ENCODE data around the gene CAPN5. TPM values are rescaled to one million over a fixed set of nuclear protein-coding genes. Genes with fewer than 3 reads are reported as not detected.

Gene CAPN5
- total RNA-seq, 1 donor from 2014 or later, result 7.3 TPM

GRCh38 chr11:77153276-77154185, 86.8 kb downstream of the CAPN5 start:
- no peak overlapping the region for H3K4me3 ChIP-seq (ENCODE audit: low read depth, low read length)
- TF ChIP-seq, protein P1, sequence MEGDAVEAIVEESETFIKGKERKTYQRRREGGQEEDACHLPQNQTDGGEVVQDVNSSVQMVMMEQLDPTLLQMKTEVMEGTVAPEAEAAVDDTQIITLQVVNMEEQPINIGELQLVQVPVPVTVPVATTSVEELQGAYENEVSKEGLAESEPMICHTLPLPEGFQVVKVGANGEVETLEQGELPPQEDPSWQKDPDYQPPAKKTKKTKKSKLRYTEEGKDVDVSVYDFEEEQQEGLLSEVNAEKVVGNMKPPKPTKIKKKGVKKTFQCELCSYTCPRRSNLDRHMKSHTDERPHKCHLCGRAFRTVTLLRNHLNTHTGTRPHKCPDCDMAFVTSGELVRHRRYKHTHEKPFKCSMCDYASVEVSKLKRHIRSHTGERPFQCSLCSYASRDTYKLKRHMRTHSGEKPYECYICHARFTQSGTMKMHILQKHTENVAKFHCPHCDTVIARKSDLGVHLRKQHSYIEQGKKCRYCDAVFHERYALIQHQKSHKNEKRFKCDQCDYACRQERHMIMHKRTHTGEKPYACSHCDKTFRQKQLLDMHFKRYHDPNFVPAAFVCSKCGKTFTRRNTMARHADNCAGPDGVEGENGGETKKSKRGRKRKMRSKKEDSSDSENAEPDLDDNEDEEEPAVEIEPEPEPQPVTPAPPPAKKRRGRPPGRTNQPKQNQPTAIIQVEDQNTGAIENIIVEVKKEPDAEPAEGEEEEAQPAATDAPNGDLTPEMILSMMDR (conservative IDR thresholded peaks at IDR 0.05; ENCODE audit: low read depth, low read length), result no peak
- DNase-seq (ENCODE audit: low read depth), result no peak

DNA sequence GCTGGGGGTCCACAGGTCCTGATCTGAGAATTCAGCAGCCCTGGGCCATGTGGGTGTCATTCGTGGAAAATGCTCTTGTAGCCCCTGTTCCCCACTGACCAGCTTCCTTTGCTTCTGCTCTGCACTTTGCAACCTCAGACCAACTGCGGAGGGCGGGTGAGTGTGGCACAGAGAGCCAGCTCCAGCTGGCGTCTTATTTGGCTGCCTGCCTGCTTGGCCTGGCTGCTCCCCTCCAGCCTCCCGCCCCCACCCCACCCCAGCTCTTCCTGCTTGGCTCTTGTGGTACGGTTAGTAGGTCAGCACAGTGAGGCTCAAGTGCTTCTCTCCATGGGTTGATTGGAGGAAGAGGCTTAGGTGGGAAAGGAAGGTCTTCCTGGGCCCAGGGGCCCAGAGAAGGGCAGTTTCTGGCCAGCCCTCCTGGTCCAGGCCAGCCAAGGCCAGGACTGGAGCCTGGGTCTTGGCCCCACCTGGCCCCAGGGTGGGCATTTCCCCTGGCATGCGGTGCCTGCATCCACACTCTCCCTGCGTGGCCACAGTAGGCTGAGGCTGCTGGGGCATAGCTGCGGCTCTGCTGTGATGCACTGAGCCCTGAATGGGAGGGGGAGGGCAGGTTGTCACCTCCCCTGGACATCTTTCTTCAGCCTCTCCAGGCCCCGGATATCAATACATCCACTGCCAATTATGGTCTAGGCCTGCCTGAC, 87.8 kb downstream of the CAPN5 start:
- H3K4me3 ChIP-seq (ENCODE audit: low read depth, low read length), result no peak overlapping the region
- TF ChIP-seq, protein P1 (conservative IDR thresholded peaks at IDR 0.05; ENCODE audit: low read depth, low read length), result no peak
- no peak for DNase-seq (ENCODE audit: low read depth)

DNA sequence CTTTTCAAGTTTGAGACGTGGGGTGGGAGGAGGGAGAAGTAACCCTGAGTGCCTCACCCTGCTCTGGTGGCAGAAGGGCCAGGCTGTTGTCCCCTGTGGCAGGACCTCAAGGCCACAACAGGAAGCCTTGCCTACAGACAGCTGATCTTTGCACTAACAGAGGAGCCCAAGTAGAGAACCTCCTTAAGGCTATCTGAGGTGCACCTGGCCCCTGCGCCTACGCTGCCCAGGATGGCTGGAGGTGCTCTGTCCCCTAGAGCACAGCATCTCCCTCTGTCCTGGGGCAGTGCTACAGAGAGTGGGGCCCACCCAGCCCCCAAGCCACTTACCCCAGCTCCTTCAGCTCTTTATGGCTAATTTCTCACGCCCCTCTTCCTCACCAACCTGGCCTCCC, 88.3 kb downstream of the CAPN5 start:
- TF ChIP-seq, protein P1 (conservative IDR thresholded peaks at IDR 0.05; ENCODE audit: low read depth, low read length), result no peak
- DNase-seq (ENCODE audit: low read depth), result no peak
- H3K4me3 ChIP-seq (ENCODE audit: low read depth, low read length), result no peak overlapping the region

GRCh38 chr11:77155556-77156130, 88.9 kb downstream of the CAPN5 start:
- no peak overlapping the region for H3K4me3 ChIP-seq (ENCODE audit: low read depth, low read length)
- TF ChIP-seq, protein P1 (conservative IDR thresholded peaks at IDR 0.05; ENCODE audit: low read depth, low read length), result no peak
- no peak for DNase-seq (ENCODE audit: low read depth)

GRCh38 chr11:77156396-77157195, 89.8 kb downstream of the CAPN5 start:
- H3K4me3 ChIP-seq (ENCODE audit: low read depth, low read length), result no peak overlapping the region
- no peak for DNase-seq (ENCODE audit: low read depth)
- TF ChIP-seq, protein P1 (conservative IDR thresholded peaks at IDR 0.05; ENCODE audit: low read depth, low read length), result no peak

GRCh38 chr11:77158041-77158695, 91.4 kb downstream of the CAPN5 start:
- TF ChIP-seq, protein P1 (conservative IDR thresholded peaks at IDR 0.05; ENCODE audit: low read depth, low read length), result no peak
- H3K4me3 ChIP-seq (ENCODE audit: low read depth, low read length), result no peak overlapping the region

More at GRCh38 chr11:77158041-77158695, 91.4 kb downstream of the CAPN5 start:
- DNase-seq (ENCODE audit: low read depth), result no peak
